ENCODE measurements around the gene CDHR4. TPM values are rescaled to one million over a fixed set of nuclear protein-coding genes. Genes with fewer than 3 reads are reported as not detected.

The CDHR4 gene
- total and polyA plus RNA-seq, 4 donors, result 0.26 to 5.0 (median 1.1) TPM; not detected in 1

Small RNAs within 50 kb of the gene (microRNA-seq; reads per million reads assigned to microRNA genes)
- gene MIR5193, result 0 to 0.99 reads per million in 2 donors

Other genes starting within 250 kb of the CDHR4 start
- gene BSN, start 245.4 kb downstream of the CDHR4 start, total RNA-seq, result under 1 TPM; 0.42 to 0.75 TPM
- under 1 TPM in 1 of 2 donors, not detected in 1; 0.08 TPM for gene BSN, start 245.4 kb downstream of the CDHR4 start, polyA plus RNA-seq
- 10 to 100 TPM; 51.7 to 53.6 TPM for gene APEH, start 125.5 kb downstream of the CDHR4 start, total RNA-seq
- 10 to 100 TPM; 30.3 to 47.2 TPM for gene APEH, start 125.5 kb downstream of the CDHR4 start, polyA plus RNA-seq
- gene MST1, start 110.4 kb downstream of the CDHR4 start, total RNA-seq, result 10 to 100 TPM in 1 of 2 donors, 1 to 10 TPM in 1; 5.3 to 16.9 TPM
- 10 to 100 TPM in 1 of 2 donors, 1 to 10 TPM in 1; 4.5 to 64.7 TPM for gene MST1, start 110.4 kb downstream of the CDHR4 start, polyA plus RNA-seq
- 10 to 100 TPM; 34.7 to 38.1 TPM for gene RNF123, start 110.3 kb downstream of the CDHR4 start, total RNA-seq
- 10 to 100 TPM; 12.5 to 29.8 TPM for gene RNF123, start 110.3 kb downstream of the CDHR4 start, polyA plus RNA-seq
- not detected for gene AMIGO3, start 80.2 kb downstream of the CDHR4 start, total RNA-seq
- 1 to 10 TPM in 1 of 2 donors, not detected in 1; 1.1 TPM for gene AMIGO3, start 80.2 kb downstream of the CDHR4 start, polyA plus RNA-seq
- 10 to 100 TPM; 29.2 to 39.6 TPM for gene GMPPB, start 75.9 kb downstream of the CDHR4 start, total RNA-seq
- 10 to 100 TPM; 13.4 to 24.6 TPM for gene GMPPB, start 75.9 kb downstream of the CDHR4 start, polyA plus RNA-seq
- 10 to 100 TPM; 36.5 to 40.2 TPM for gene IP6K1, start 13.3 kb downstream of the CDHR4 start, total RNA-seq
- 10 to 100 TPM in 1 of 2 donors, 1 to 10 TPM in 1; 9.4 to 19.5 TPM for gene IP6K1, start 13.3 kb downstream of the CDHR4 start, polyA plus RNA-seq
- gene INKA1, start 3.4 kb upstream of the CDHR4 start, total RNA-seq, result 1 to 10 TPM; 5.5 to 8.8 TPM
- 10 to 100 TPM; 12.1 to 12.2 TPM for gene INKA1, start 3.4 kb upstream of the CDHR4 start, polyA plus RNA-seq
- gene UBA7, start 14.1 kb upstream of the CDHR4 start, total RNA-seq, result 100 to 1,000 TPM in 1 of 2 donors, 10 to 100 TPM in 1; 45.2 to 102 TPM
- gene UBA7, start 14.1 kb upstream of the CDHR4 start, polyA plus RNA-seq, result 100 to 1,000 TPM in 1 of 2 donors, 10 to 100 TPM in 1; 34.7 to 199 TPM
- 1 to 10 TPM in 1 of 2 donors, under 1 TPM in 1; 0.94 to 2.6 TPM for gene TRAIP, start 56.7 kb upstream of the CDHR4 start, total RNA-seq
- 1 to 10 TPM in 1 of 2 donors, under 1 TPM in 1; 0.63 to 3.1 TPM for gene TRAIP, start 56.7 kb upstream of the CDHR4 start, polyA plus RNA-seq
- not detected for gene CAMKV, start 70.0 kb upstream of the CDHR4 start, total RNA-seq
- not detected for gene CAMKV, start 70.0 kb upstream of the CDHR4 start, polyA plus RNA-seq
- 10 to 100 TPM in 1 of 2 donors, 1 to 10 TPM in 1; 2.7 to 13.1 TPM for gene MST1R, start 104.0 kb upstream of the CDHR4 start, total RNA-seq
- 1 to 10 TPM; 7.4 to 7.6 TPM for gene MST1R, start 104.0 kb upstream of the CDHR4 start, polyA plus RNA-seq
- 1 to 10 TPM; 7.5 to 9.6 TPM for gene MON1A, start 129.9 kb upstream of the CDHR4 start, total RNA-seq
- 10 to 100 TPM in 1 of 2 donors, 1 to 10 TPM in 1; 8.9 to 11.4 TPM for gene MON1A, start 129.9 kb upstream of the CDHR4 start, polyA plus RNA-seq
- gene RBM6, start 140.3 kb upstream of the CDHR4 start, total RNA-seq, result 100 to 1,000 TPM; 103 to 154 TPM
- gene RBM6, start 140.3 kb upstream of the CDHR4 start, polyA plus RNA-seq, result 100 to 1,000 TPM in 1 of 2 donors, 10 to 100 TPM in 1; 47.0 to 271 TPM

Measured in aorta (tissue), 4 donors.